OCI-M1 (cell line): ENCODE results near the gene APBB1.
"Not testable (repeated sequence)": the region's sequence is repeated elsewhere in the genome, so short reads cannot be mapped to it uniquely, and the experiment has no call there.

Experiments used
- DNase-seq: peaks from one replicate; lab custom pipeline; 2025; lab: John Stamatoyannopoulos, UW

APBB1 gene

DNA sequence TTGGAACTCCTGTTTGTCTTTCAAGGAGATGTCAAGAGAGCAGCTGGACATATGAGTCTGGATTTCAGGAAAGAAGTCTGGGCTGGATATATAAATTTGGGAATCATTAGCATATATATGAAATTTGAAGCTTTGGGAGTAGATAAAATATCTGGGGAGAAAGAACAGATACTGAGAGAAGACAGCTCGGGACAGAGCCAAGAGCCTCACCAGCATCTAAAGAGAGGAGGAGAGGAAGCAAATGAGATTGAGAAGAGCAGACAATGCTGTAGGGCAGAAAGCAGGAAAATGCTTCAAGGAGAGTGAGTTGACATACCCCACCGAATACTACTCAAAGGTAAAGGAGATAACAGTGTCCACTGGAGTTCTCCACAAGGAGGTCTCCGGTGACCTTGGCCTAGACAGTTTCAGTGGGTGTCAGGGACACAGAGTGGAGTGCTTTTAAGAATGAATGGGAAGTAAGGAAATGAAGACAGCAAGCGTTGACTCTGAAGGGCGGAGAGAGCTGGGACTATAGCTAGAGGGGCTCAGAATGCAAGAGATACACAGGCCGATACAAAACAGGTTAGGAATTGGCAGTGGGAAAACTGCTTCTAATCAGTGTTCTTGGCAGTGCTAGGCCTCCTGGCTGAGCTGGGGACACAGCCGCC, 862 bp downstream of the APBB1 start:
- DNase-seq: no peak

- DNase-seq: no peak
Observed at GRCh38 chr11:6415797-6416196, 3.1 kb downstream of the APBB1 start.

GRCh38 chr11:6414874-6415328, 4.0 kb downstream of the APBB1 start:
- no peak for DNase-seq

GRCh38 chr11:6413791-6414201, 5.1 kb downstream of the APBB1 start:
- no peak for DNase-seq

DNA sequence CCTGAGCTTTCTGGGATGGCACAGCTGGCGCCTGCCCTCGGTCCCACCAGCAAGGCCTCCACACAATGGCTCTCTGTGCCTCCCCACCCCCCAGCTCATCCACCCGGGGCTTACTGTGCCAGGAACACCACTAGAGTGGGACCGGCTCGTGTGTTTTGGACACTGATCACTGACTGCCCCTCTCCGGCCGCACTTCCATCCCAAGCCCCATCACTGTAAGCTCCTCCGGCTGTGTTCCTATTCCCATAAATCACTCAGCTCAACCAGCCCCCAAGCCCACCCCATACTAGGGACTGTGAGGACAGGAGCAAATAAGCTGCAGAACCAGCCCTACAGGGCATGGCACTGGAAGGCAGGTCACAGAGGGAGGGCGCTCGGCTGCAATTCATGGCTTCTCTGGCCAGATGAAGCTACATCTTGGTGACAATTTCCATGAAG, 7.3 kb downstream of the APBB1 start:
- DNase-seq: no peak

- no peak for DNase-seq
Observed at GRCh38 chr11:6410695-6411430, 8.0 kb downstream of the APBB1 start.

GRCh38 chr11:6406370-6406769, 12.5 kb downstream of the APBB1 start:
- DNase-seq: no peak

DNA sequence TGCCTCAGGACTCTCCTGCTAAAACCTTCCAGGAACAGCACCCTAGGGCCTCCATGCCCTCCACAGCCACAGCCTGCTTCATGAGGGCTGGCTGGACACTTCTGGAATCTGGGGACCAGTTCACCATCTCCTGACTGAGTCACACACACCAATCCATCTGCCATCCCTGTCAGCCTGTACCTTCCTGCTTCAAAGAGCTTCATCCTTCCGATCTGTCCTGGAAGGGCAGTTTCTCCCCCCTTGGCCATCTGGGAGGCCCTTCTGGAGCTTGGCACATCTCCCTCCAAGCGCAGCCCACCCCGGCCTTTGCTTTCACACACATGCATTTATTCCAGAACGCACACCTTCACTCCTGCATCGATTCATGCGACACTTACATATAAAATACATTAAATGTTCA, 13.0 kb downstream of the APBB1 start:
- no peak for DNase-seq

GRCh38 chr11:6405052-6405667, 13.7 kb downstream of the APBB1 start:
- DNase-seq: no peak

GRCh38 chr11:6404342-6405051, 14.4 kb downstream of the APBB1 start:
- no peak for DNase-seq

GRCh38 chr11:6403539-6403938, 15.4 kb downstream of the APBB1 start:
- DNase-seq: no peak

DNA sequence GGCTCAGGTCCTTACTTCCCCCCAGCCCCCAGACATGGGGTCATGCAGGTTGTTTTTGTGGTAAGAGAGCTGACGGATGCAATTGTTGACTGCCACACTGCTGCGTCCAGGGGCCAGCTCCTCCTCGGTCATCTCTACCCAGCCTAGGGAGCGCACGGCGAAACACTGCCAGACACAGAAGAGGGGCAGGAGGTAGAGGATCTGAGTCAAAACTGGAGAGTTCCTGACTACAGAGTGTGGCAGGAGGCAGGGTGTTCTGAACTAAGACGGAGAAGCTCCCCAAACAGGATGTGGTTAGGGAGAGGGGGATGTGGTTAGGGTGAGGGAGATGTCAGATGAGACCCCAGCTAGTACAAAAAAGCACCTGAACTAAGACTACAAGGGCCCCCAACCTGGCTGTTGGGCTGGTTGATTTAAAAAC, 16.3 kb downstream of the APBB1 start:
- DNase-seq: peak; percentile 28

- peak; percentile 28 for DNase-seq
Observed at GRCh38 chr11:6402061-6402470, 16.8 kb downstream of the APBB1 start.

- DNase-seq: no peak
Observed at GRCh38 chr11:6401464-6401863, 17.4 kb downstream of the APBB1 start.

- no peak for DNase-seq
Observed at GRCh38 chr11:6400431-6401345, 18.2 kb downstream of the APBB1 start.

DNA sequence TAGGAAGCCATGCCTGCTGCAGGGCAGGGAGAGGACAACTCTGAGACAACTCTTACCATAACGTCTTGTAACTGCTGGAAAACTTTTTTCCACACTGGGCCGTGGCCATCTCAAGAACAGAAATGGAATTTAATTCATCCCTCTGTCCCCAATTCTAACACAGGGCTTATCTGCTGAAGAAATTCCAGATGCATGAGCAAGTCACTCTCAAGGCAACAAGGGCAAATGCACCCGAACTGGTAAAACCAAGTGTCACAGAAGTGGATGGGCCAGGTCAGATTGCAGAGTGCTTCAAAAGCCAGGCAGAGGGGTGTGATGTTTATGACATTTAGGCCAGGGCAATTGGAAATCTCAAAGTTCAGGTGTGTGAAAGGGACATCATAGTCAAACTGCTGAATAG, 21.3 kb downstream of the APBB1 start:
- DNase-seq: no peak

GRCh38 chr11:6397156-6397555, 21.7 kb downstream of the APBB1 start:
- no peak for DNase-seq

- no peak for DNase-seq
Observed at GRCh38 chr11:6395470-6396060, 23.3 kb downstream of the APBB1 start.

DNA sequence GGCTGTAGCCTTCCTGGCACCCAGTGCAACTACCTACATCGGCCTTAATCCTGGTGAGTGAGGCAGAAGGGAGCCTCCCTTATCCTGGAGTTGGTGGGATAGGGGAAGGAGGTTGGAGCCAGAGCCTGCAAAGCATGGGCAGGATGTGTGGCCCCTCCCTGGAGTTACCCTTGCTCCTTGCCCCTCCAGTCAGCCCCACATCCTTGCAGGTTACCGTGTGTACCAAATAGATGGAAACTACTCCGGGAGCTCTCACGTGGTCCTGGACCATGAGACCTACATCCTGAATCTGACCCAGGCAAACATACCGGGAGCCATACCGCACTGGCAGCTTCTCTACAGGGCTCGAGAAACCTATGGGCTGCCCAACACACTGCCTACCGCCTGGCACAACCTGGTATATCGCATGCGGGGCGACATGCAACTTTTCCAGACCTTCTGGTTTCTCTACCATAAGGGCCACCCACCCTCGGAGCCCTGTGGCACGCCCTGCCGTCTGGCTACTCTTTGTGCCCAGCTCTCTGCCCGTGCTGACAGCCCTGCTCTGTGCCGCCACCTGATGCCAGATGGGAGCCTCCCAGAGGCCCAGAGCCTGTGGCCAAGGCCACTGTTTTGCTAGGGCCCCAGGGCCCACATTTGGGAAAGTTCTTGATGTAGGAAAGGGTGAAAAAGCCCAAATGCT, 24.8 kb downstream of the APBB1 start:
- no peak for DNase-seq

GRCh38 chr11:6392251-6392650, 26.6 kb downstream of the APBB1 start:
- DNase-seq: not testable (repeated sequence)
